Keratinocyte (primary cell): Measurements from ENCODE around the gene MOK. TPM values are rescaled to one million over a fixed set of nuclear protein-coding genes. Genes with fewer than 3 reads are reported as not detected.

Experiments
- DNase-seq: peaks from one replicate; pipeline ENCODE4 v3.0.0-alpha.2; 2011; ENCODE audit warnings: low read depth, missing footprints, low spot score
- FAIRE-seq: peaks from 2 replicates; lab custom pipeline; 2011; peaks lifted over from hg19 to GRCh38; lab: Jason Lieb, UNC
- H2AFZ ChIP-seq: 2 replicates; pipeline ENCODE4 v1.6.0; 2012; ENCODE audit warnings: low read length, control low read depth, inconsistent platforms; ENCODE audit not compliant: control insufficient read depth
- H3K27ac ChIP-seq: 2 replicates; pipeline ENCODE4 v1.5.1; 2011; ENCODE audit warnings: low read length; ENCODE audit not compliant: control insufficient read depth, insufficient read depth
- H3K27me3 ChIP-seq: 3 replicates; pipeline ENCODE4 v1.6.0; 2011; ENCODE audit warnings: low read length; ENCODE audit not compliant: control insufficient read depth, insufficient read depth; ENCODE audit errors: extremely low read depth
- H3K36me3 ChIP-seq, 2 experiments: 2 replicates in 1 of 2; 3 replicates in 1 of 2; pipeline ENCODE4 v1.5.1; 2011; ENCODE audit warnings: low read length in 2 of 2, mild to moderate bottlenecking in 1 of 2; ENCODE audit not compliant: control insufficient read depth in 2 of 2, insufficient read depth in 2 of 2; ENCODE audit errors: extremely low read depth in 1 of 2
- H3K4me1 ChIP-seq: 3 replicates; pipeline ENCODE4 v1.5.1; 2011; ENCODE audit warnings: low read length; ENCODE audit not compliant: control insufficient read depth, insufficient read depth; ENCODE audit errors: extremely low read depth
- H3K4me2 ChIP-seq: 3 replicates; pipeline ENCODE4 v1.6.0; 2011; ENCODE audit warnings: low read depth, low read length; ENCODE audit not compliant: control insufficient read depth, insufficient read depth; ENCODE audit errors: extremely low read depth
- H3K4me3 ChIP-seq, 3 experiments: fragments of 200-600 bp in 1 of 3; sonication (generic) in 1 of 3; 2 replicates in 2 of 3; 3 replicates in 1 of 3; pipeline ENCODE4 v1.5.1; 2011 to 2016; ENCODE audit warnings: low read length in 3 of 3, mild to moderate bottlenecking in 3 of 3, control low read depth in 2 of 3, inconsistent platforms in 1 of 3, low read depth in 1 of 3, mixed read lengths in 1 of 3, mixed run types in 1 of 3, moderate library complexity in 1 of 3; ENCODE audit not compliant: control insufficient read depth in 2 of 3, insufficient read depth in 2 of 3; ENCODE audit errors: extremely low read depth in 1 of 3
- H3K79me2 ChIP-seq: 2 replicates; pipeline ENCODE4 v1.6.0; 2012; ENCODE audit warnings: low read length; ENCODE audit not compliant: control insufficient read depth, insufficient read depth
- H3K9ac ChIP-seq: 3 replicates; pipeline ENCODE4 v1.6.0; 2011; ENCODE audit warnings: low read length; ENCODE audit not compliant: control insufficient read depth, insufficient read depth; ENCODE audit errors: extremely low read depth
- H3K9me1 ChIP-seq: 3 replicates; pipeline ENCODE4 v1.6.0; 2011; ENCODE audit warnings: low read length; ENCODE audit not compliant: control insufficient read depth, insufficient read depth; ENCODE audit errors: extremely low read depth
- H3K9me3 ChIP-seq: 2 replicates; pipeline ENCODE4 v1.5.1; 2012; ENCODE audit warnings: low read depth, low read length; ENCODE audit not compliant: control insufficient read depth
- H4K20me1 ChIP-seq: 3 replicates; pipeline ENCODE4 v1.6.0; 2011; ENCODE audit warnings: low read length; ENCODE audit not compliant: control insufficient read depth, insufficient read depth; ENCODE audit errors: extremely low read depth
- CTCF ChIP-seq, 3 experiments: IDR thresholded peaks in 1 of 3; conservative IDR thresholded peaks in 1 of 3; optimal IDR thresholded peaks in 1 of 3; 2 replicates in 2 of 3; 3 replicates in 1 of 3; pipeline versions ENCODE3 to v1.5.1; 2011; ENCODE audit warnings: low read length in 3 of 3, mild to moderate bottlenecking in 3 of 3, moderate library complexity in 2 of 3, control low read depth in 1 of 3, inconsistent platforms in 1 of 3; ENCODE audit not compliant: insufficient read depth in 2 of 3; ENCODE audit errors: extremely low read depth in 1 of 3
- EZH2 ChIP-seq: IDR thresholded peaks from one replicate; pipeline ENCODE4 v1.6.1; 2012; ENCODE audit warnings: inconsistent platforms, mild to moderate bottlenecking, low read length, moderate library complexity
- dilution Hi-C: fragments of 300-500 bp; cut with MboI; formaldehyde crosslinking; loops from one replicate; pipeline ENCODE4 v1.7.0; 2020; ENCODE audit warnings: low sequenced_read_pairs; ENCODE audit not compliant: extremely low pct_ligation_motif_present
- polyA plus RNA-seq, 5 experiments: library from polyadenylated mRNA; depleted of rRNA in 3 of 5; stranded (reverse) in 3 of 5; stranded (forward) in 1 of 5; unstranded in 1 of 5; fragments of >200 nt; gene quantifications; 1 replicate in 1 of 5; 2 replicates in 3 of 5; 3 replicates in 1 of 5; pipeline versions ENCODE4 v1.2.1 to v1.2.3, GENCODE V29; 2011 to 2012; ENCODE audit warnings: missing spikeins in 2 of 5, low read depth in 1 of 5, low replicate concordance in 1 of 5

MOK gene
- polyA plus RNA-seq, 1 donor (not counting 4 experiments of a cell fraction or from before 2014, with no cell fraction given) = 38.1 TPM

GRCh38 chr14:102205560-102205959 is 99.4 kb downstream of the MOK start:
- peaks cover 27% of the 10 kb centered on the region for H3K79me2 ChIP-seq
- no peaks in the 10 kb centered on the region for H3K9me1 ChIP-seq
- H3K9ac ChIP-seq = no peak overlapping the region
- no peaks in the 10 kb centered on the region for H3K9me3 ChIP-seq
- H3K27me3 ChIP-seq = no peaks in the 10 kb centered on the region
- H3K27ac ChIP-seq = no peak overlapping the region
- H2AFZ ChIP-seq = no peak overlapping the region
- no peak for TF ChIP-seq CTCF (optimal IDR thresholded peaks at IDR 0.05 in 1 of 3, IDR thresholded peaks at IDR 0.05 in 1 of 3, conservative IDR thresholded peaks at IDR 0.05 in 1 of 3; ENCODE audit: extremely low read depth in 1 of 3, insufficient read depth in 2 of 3, low read length in 3 of 3)
- TF ChIP-seq EZH2 = no peak
- DNase-seq (no peak), FAIRE-seq (no peak)
- dilution Hi-C loops = no loop called here
- H3K36me3 ChIP-seq = peaks cover 12 to 14% of the 10 kb centered on the region in 2 experiments
- H3K4me3 ChIP-seq = no peak overlapping the region
- no peaks in the 10 kb centered on the region for H3K4me1 ChIP-seq
- no peaks in the 10 kb centered on the region for H4K20me1 ChIP-seq
- H3K4me2 ChIP-seq = no peak overlapping the region

- H4K20me1 ChIP-seq = no peaks in the 10 kb centered on the region
- no peak overlapping the region for H3K9ac ChIP-seq
- H3K36me3 ChIP-seq = peaks cover 8 to 17% of the 10 kb centered on the region in 2 experiments
- H2AFZ ChIP-seq = no peak overlapping the region
- no peak overlapping the region for H3K4me2 ChIP-seq
- no peak for DNase-seq
- no peaks in the 10 kb centered on the region for H3K9me1 ChIP-seq
- H3K27ac ChIP-seq = no peak overlapping the region
- no peak for FAIRE-seq
- TF ChIP-seq CTCF (optimal IDR thresholded peaks at IDR 0.05 in 1 of 3, IDR thresholded peaks at IDR 0.05 in 1 of 3, conservative IDR thresholded peaks at IDR 0.05 in 1 of 3; ENCODE audit: extremely low read depth in 1 of 3, insufficient read depth in 2 of 3, low read length in 3 of 3) (no peak), EZH2 (no peak)
- no peaks in the 10 kb centered on the region for H3K4me1 ChIP-seq
- H3K27me3 ChIP-seq = no peaks in the 10 kb centered on the region
- dilution Hi-C loops = no loop called here
- no peaks in the 10 kb centered on the region for H3K9me3 ChIP-seq
- peaks cover 36% of the 10 kb centered on the region for H3K79me2 ChIP-seq
- no peak overlapping the region for H3K4me3 ChIP-seq
Measured at GRCh38 chr14:102203382-102203781, 101.6 kb downstream of the MOK start.
